HG02852 (cell line): Measurements from ENCODE around the gene TACR2.
A peak's percentile ranks its signal among the peaks of the same experiment; 100 is the strongest.

Source experiments
- ATAC-seq: cut with Tn5 transposase; IDR thresholded peaks from one replicate; pipeline ENCODE4 v1.9.1; 2021; ENCODE audit warnings: mild to moderate bottlenecking, moderate library complexity; ENCODE audit not compliant: unreplicated experiment

TACR2 gene

GRCh38 chr10:69405221-69405620 is 11.5 kb downstream of the TACR2 start:
- ATAC-seq = no peak

- no peak for ATAC-seq
Measured at GRCh38 chr10:69404786-69405185, 11.9 kb downstream of the TACR2 start.

- no peak for ATAC-seq
Measured at GRCh38 chr10:69403519-69403918, 13.2 kb downstream of the TACR2 start.

GRCh38 chr10:69403066-69403465 is 13.7 kb downstream of the TACR2 start:
- ATAC-seq = no peak

- ATAC-seq = no peak
Measured at GRCh38 chr10:69402386-69402785, 14.3 kb downstream of the TACR2 start.

- no peak for ATAC-seq
Measured at GRCh38 chr10:69401416-69401815, 15.3 kb downstream of the TACR2 start.

- ATAC-seq = no peak
Measured at GRCh38 chr10:69400936-69401335, 15.8 kb downstream of the TACR2 start.

- ATAC-seq = no peak
Measured at GRCh38 chr10:69398466-69398865, 18.3 kb downstream of the TACR2 start.

GRCh38 chr10:69397972-69398371 is 18.7 kb downstream of the TACR2 start:
- ATAC-seq = no peak

- ATAC-seq = no peak
Measured at GRCh38 chr10:69394020-69394419, 22.7 kb downstream of the TACR2 start.

GRCh38 chr10:69392481-69393000 is 24.2 kb downstream of the TACR2 start:
- ATAC-seq = peak; percentile 84

GRCh38 chr10:69391158-69391557 is 25.6 kb downstream of the TACR2 start:
- ATAC-seq = no peak

GRCh38 chr10:69389827-69390490 is 26.8 kb downstream of the TACR2 start:
- no peak for ATAC-seq

- no peak for ATAC-seq
Measured at GRCh38 chr10:69388488-69388887, 28.2 kb downstream of the TACR2 start.

- no peak for ATAC-seq
Measured at GRCh38 chr10:69387500-69387899, 29.2 kb downstream of the TACR2 start.

GRCh38 chr10:69385454-69386350 is 31.0 kb downstream of the TACR2 start:
- ATAC-seq = no peak

GRCh38 chr10:69384320-69384719 is 32.4 kb downstream of the TACR2 start:
- no peak for ATAC-seq

- ATAC-seq = no peak
Measured at GRCh38 chr10:69383558-69383957, 33.2 kb downstream of the TACR2 start.

GRCh38 chr10:69382382-69383117 is 34.2 kb downstream of the TACR2 start:
- ATAC-seq = no peak

- ATAC-seq = no peak
Measured at GRCh38 chr10:69379800-69380199, 36.9 kb downstream of the TACR2 start.

GRCh38 chr10:69377933-69378332 is 38.8 kb downstream of the TACR2 start:
- no peak for ATAC-seq
